ENCODE data around the gene HSPD1.

The HSPD1 gene

GRCh38 chr2:197499594-197500502, at the start of gene HSPD1, which contains the start of gene HSPE1:
TSS of gene HSPD1 (minus strand) at chr2:197499840. CDS start at chr2:197498848, 992 bp downstream.
TSS of gene HSPE1 (plus strand) at chr2:197500379. CDS start at chr2:197500437, 58 bp downstream.
- peak; percentile 100 for DNase-seq

- no peak for DNase-seq
These were observed 48.9 kb upstream of the HSPD1 start for GRCh38 chr2:197548582-197548981.

DNA sequence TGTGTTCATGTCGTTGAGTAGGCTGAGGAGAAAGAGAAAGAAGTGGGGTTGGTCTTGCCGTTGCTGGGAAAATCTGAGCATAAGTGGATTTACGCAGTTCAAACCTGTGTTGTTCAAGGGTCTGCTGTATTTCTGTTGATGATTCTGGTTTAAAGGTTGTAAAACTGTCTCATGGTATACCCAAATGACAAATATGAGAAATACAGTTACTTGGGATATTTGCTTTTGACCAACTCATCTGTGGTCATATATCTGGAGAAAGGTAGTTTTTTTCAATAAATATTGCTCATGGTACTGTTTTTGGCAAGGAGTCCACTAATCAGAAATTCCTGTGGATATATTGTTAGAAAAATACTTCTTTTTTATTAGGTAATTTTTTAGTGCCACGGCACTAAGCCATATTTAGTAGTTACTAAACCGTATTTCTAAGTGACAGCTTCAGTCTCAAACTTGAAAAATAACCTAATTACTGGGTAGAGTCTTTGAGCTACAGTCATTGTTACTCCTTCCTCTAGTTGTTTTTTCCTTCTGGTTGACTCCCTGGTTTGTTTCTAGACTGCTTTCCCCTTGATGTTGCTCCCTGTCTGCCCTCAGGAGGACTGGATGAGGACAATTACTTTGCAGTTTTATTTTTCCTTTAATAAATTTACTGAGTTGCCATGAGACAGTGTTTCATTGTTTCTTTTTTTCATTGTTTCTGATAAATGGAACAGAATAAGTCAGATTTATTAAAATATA, 47.7 kb upstream of the HSPD1 start:
- DNase-seq = no peak

GRCh38 chr2:197543206-197543605, 43.6 kb upstream of the HSPD1 start:
- no peak for DNase-seq

DNA sequence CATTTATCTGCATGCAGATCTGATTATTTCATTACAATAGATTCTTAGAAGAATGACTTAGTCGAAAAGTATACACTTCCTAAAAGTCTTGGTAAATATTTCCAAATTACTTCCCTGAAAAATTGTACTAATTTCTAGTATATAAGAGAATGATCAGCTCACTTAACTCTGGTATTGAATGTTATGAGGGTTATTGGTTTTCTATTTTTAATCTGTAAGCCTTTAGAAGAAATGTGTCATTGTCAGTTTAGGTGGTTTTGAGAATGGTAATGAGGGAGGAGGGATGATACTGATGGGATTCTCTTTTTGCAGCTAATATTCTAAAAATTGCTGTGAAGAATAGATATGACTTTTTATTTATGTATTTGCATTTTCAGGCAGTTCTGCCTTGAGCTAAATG, 40.1 kb upstream of the HSPD1 start:
- no peak for DNase-seq

- no peak for DNase-seq
These were observed 38.8 kb upstream of the HSPD1 start for GRCh38 chr2:197538412-197538811.

DNA sequence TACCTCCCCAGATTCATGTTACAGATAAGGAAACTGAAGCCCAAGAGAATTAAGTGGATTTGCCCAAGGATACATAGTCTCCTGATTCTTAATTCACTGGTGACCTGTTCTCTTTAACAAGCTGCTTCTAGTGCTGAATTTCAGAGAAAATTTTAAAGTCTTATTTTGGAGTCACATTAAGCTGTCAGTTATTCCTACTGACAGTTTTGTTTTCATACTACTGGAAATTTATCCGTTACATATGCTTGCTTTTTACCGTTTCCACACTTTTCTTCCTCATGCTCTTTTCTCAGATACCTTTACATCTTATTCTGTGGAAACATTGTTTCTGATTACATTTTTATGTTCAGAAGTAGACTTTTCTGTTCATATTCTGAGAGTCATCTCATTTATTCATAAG, 17.5 kb upstream of the HSPD1 start:
- no peak for DNase-seq

DNA sequence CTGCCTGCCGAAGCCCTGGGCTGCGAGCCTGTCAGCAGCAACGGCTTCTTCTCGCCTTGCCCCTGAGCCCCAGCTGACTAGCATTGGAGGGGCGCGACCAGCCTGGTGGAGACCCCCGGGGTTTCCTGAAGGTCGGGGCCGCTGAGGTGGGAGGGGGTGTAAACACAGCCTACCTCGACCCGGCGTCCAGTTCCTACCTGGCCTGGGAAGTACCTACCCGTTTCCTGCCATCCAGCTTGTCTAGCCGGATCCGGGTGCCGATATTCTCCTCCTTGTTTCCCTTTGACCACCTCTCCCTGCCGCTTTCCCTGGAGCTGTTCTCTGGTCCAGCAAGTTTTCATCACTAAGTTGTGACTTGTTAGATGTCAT, 16.7 kb upstream of the HSPD1 start:
- no peak for DNase-seq

DNA sequence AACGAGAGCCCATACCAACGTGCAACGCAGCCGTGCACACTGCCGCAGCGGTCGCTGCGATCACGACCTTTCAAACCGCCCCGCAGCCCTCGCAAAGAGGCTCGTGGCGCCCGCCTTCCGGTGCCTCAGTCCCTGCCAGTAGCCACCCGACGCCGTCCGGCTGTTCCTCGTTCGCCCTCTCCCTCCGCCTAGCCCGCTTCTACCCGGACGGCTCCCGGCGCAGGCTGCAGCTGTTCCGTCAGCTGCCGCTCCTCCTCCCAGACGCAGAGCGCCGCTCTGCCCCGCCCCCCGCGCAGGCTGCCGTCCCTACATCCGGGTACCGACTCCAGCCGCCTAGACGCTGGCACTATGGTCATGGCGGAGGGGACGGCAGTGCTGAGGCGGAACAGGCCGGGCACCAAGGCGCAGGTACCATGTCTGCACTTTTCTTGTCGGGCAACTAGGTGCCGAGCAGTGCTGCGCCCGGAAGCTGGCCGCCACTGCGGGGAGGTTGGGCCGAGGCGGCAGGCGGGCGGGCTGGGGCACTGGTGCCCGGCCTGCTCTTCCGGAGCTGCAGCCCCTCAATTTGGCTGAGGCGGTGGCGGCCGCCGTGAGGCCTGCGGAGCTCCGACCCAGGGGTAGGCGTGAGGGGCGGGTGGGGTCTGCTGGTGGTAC, 16.2 kb upstream of the HSPD1 start, which contains the start of gene MOB4:
Gene MOB4, plus strand, starts transcription at position 328 of the 654 bp plus-strand sequence. Its CDS starts 21 bp downstream, at position 349.
- peak; percentile 19 for DNase-seq

GRCh38 chr2:197515315-197515738, 15.7 kb upstream of the HSPD1 start:
- DNase-seq = no peak

GRCh38 chr2:197514754-197515153, 15.1 kb upstream of the HSPD1 start:
- no peak for DNase-seq

- DNase-seq = no peak
These were observed 14.3 kb upstream of the HSPD1 start for GRCh38 chr2:197513915-197514314.

GRCh38 chr2:197506658-197507057, 7.0 kb upstream of the HSPD1 start:
- no peak for DNase-seq

- no peak for DNase-seq
These were observed 4.9 kb upstream of the HSPD1 start for GRCh38 chr2:197504512-197504911.

GRCh38 chr2:197504000-197504399, 4.4 kb upstream of the HSPD1 start:
- no peak for DNase-seq

- DNase-seq = no peak
These were observed 3.0 kb upstream of the HSPD1 start for GRCh38 chr2:197502685-197503084.

DNA sequence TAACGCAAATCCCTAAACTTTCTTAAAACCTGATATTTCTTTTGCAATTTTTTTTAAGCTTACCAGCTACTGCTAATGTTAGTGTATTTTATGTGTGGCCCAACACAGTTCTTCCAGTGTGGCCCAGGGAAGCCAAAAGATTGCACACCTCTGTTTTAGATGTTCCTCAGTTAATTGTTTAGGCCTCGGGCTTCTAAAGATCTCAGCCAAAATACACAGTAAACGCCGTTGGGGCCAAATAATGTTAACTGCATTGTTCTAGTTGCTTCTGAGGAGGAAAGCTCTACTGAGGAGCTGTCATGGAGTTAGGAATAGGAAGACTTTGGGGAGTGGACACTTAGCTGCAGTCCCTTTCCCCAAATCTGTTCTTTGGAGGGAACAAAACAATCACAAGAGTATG, 2.6 kb upstream of the HSPD1 start:
- DNase-seq = no peak

DNA sequence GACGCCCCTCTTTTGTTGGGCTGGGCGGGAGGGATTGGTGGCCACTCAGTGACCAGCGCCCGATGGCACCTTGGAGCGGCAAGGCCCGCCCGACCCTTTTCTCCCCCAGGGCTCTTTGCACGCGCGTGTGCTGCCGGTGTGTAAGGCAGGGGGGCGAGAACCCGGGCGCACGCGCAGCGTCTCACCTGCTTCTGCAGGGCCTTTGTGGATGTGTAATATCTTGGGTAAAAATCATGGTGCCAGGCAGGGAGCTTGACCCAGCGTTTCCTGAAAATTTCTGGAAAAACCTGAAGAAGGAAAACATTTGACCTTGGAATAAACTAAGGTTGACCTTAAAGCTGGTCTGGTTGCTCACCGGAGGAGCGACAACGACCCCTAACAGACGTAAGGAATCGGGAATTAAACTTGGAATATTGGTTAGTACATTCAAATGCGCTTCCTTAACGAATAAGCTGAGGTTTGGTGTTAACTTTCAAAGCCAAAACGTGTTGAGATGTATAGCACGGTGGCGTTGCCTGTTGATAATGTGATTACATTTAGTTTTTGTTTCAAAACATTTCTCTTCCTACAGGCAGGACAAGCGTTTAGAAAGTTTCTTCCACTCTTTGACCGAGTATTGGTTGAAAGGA, 977 bp upstream of the HSPD1 start:
- no peak for DNase-seq

GRCh38 chr2:197498937-197499593, 575 bp downstream of the HSPD1 start:
- DNase-seq = peak; percentile 38

GRCh38 chr2:197498235-197498936, 1.3 kb downstream of the HSPD1 start:
- DNase-seq = no peak

GRCh38 chr2:197497326-197497725, 2.3 kb downstream of the HSPD1 start:
- DNase-seq = no peak

- DNase-seq = no peak
These were observed 2.9 kb downstream of the HSPD1 start for GRCh38 chr2:197496695-197497094.

All from cortex of kidney (tissue), 1 donor.